PC-3 (cell line): ENCODE measurements around the gene CHRNB4.

Source experiments
- CTCF ChIP-seq: fragments of 300-600 bp; sonication (generic); conservative IDR thresholded peaks from 2 replicates; pipeline ENCODE4 v1.5.1; 2017; ENCODE audit warnings: antibody characterized with exemption, low read depth, mild to moderate bottlenecking, low read length
- EZH2 ChIP-seq: fragments of 300-600 bp; sonication (generic); IDR thresholded peaks from one replicate; pipeline ENCODE4 v1.6.1; 2017; ENCODE audit warnings: antibody characterized with exemption, mild to moderate bottlenecking, low read length; ENCODE audit not compliant: unreplicated experiment
- EZH2phosphoT487 ChIP-seq: fragments of 300-600 bp; sonication (generic); IDR thresholded peaks from 2 replicates; pipeline ENCODE4 v1.6.1; 2018; ENCODE audit warnings: mild to moderate bottlenecking, antibody characterized with exemption, low read length, borderline replicate concordance

GRCh38 chr15:78682693-78683410, 41.8 kb upstream of the CHRNB4 start:
- no peak for TF ChIP-seq CTCF
- TF ChIP-seq EZH2: no peak
- no peak for TF ChIP-seq EZH2phosphoT487
